HEK293 (cell line): ENCODE results near the gene CTXN3.

ENCODE experiments used
- CTCF ChIA-PET: fragments of 350-600 bp; formaldehyde crosslinking; extraction: SDS; loops from one replicate; lab custom pipeline; 2021; ENCODE audit warnings: antibody characterized with exemption; lab: Yijun Ruan, JAX
- POLR2A ChIA-PET: fragments of 300-600 bp; formaldehyde crosslinking; extraction: SDS; loops from one replicate; lab custom pipeline; 2020; ENCODE audit warnings: antibody characterized with exemption, inconsistent platforms; lab: Yijun Ruan, JAX
- H3K27ac ChIP-seq: fragments of 200-500 bp; sonication (Bioruptor generic); 2 replicates; pipeline ENCODE4 v1.5.1; 2014; ENCODE audit warnings: low read depth, low read length, control low read depth, inconsistent platforms; ENCODE audit errors: extremely low read depth
- H3K36me3 ChIP-seq, 2 experiments: fragments of 200-500 bp in 1 of 2; sonication (Bioruptor generic) in 1 of 2; 1 replicate in 1 of 2; 2 replicates in 1 of 2; pipeline ENCODE4 v1.5.1; 2014 to 2017; ENCODE audit warnings: inconsistent platforms in 2 of 2, low read length in 2 of 2; ENCODE audit not compliant: control insufficient read depth in 2 of 2, insufficient read depth in 1 of 2
- H3K4me1 ChIP-seq: fragments of 200-500 bp; sonication (Bioruptor generic); 2 replicates; pipeline ENCODE4 v1.5.1; 2014; ENCODE audit warnings: mild to moderate bottlenecking, low read length, inconsistent platforms; ENCODE audit not compliant: control insufficient read depth, insufficient read depth
- H3K4me3 ChIP-seq: 2 replicates; pipeline ENCODE4 v1.5.1; 2011; ENCODE audit warnings: low read depth, mild to moderate bottlenecking, control low read depth, low read length, moderate library complexity
- H3K9me3 ChIP-seq: fragments of 200-500 bp; sonication (Bioruptor generic); 2 replicates; pipeline ENCODE4 v1.5.1; 2014; ENCODE audit warnings: low read depth, low read length, inconsistent platforms; ENCODE audit not compliant: control insufficient read depth, insufficient read depth
- BCL11A ChIP-seq: fragments of 450-650 bp; formaldehyde crosslinking; IDR thresholded peaks from 2 replicates; pipeline ENCODE4 v1.5.1; 2016; ENCODE audit warnings: low read depth, missing biosample characterization, missing genetic modification characterization
- FEZF1 ChIP-seq: fragments of 450-650 bp; formaldehyde crosslinking; IDR thresholded peaks from 2 replicates; pipeline ENCODE4 v1.5.1; 2016; ENCODE audit warnings: missing biosample characterization, missing genetic modification characterization
- GLI4 ChIP-seq: fragments of 450-650 bp; formaldehyde crosslinking; IDR thresholded peaks from 2 replicates; pipeline ENCODE4 v1.5.1; 2016; ENCODE audit warnings: missing biosample characterization, missing genetic modification characterization
- KLF10 ChIP-seq: fragments of 450-650 bp; IDR thresholded peaks from 2 replicates; pipeline ENCODE4 v1.5.1; 2018; ENCODE audit warnings: missing biosample characterization, mild to moderate bottlenecking, missing genetic modification characterization
- MYNN ChIP-seq: fragments of 450-650 bp; formaldehyde crosslinking; IDR thresholded peaks from 2 replicates; pipeline ENCODE4 v1.5.1; 2016; ENCODE audit warnings: missing biosample characterization, missing genetic modification characterization, borderline replicate concordance
- OSR2 ChIP-seq: fragments of 450-650 bp; formaldehyde crosslinking; IDR thresholded peaks from 2 replicates; pipeline ENCODE4 v1.5.1; 2016; ENCODE audit warnings: missing biosample characterization, missing genetic modification characterization
- PRDM6 ChIP-seq: fragments of 450-650 bp; formaldehyde crosslinking; IDR thresholded peaks from 2 replicates; pipeline ENCODE4 v1.5.1; 2017; ENCODE audit warnings: missing biosample characterization, missing genetic modification characterization
- SCRT2 ChIP-seq: fragments of 450-650 bp; formaldehyde crosslinking; IDR thresholded peaks from 2 replicates; pipeline ENCODE4 v1.5.1; 2016; ENCODE audit warnings: missing biosample characterization, missing genetic modification characterization
- TCF7L2 ChIP-seq: IDR thresholded peaks from 2 replicates; pipeline ENCODE4 v1.6.1; 2011; ENCODE audit warnings: low read depth, mild to moderate bottlenecking, inconsistent platforms, low read length, moderate library complexity, borderline replicate concordance
- TRIM28 ChIP-seq: IDR thresholded peaks from 2 replicates; pipeline ENCODE4 v1.6.1; 2011; ENCODE audit warnings: low read length, control low read depth, borderline replicate concordance
- WT1 ChIP-seq: fragments of 450-650 bp; formaldehyde crosslinking; IDR thresholded peaks from 2 replicates; pipeline ENCODE4 v1.5.1; 2016; ENCODE audit warnings: missing biosample characterization, missing genetic modification characterization
- ZBTB8A ChIP-seq: fragments of 450-650 bp; formaldehyde crosslinking; IDR thresholded peaks from 2 replicates; pipeline ENCODE4 v1.5.1; 2016; ENCODE audit warnings: missing biosample characterization, missing genetic modification characterization
- ZEB2 ChIP-seq: fragments of 450-650 bp; formaldehyde crosslinking; IDR thresholded peaks from 2 replicates; pipeline ENCODE4 v1.5.1; 2016; ENCODE audit warnings: missing biosample characterization, missing genetic modification characterization
- ZFP41 ChIP-seq: fragments of 450-650 bp; formaldehyde crosslinking; IDR thresholded peaks from 2 replicates; pipeline ENCODE4 v1.5.1; 2016; ENCODE audit warnings: missing biosample characterization, missing genetic modification characterization, borderline replicate concordance
- ZNF239 ChIP-seq: fragments of 450-650 bp; formaldehyde crosslinking; IDR thresholded peaks from 2 replicates; pipeline ENCODE4 v1.5.1; 2016; ENCODE audit warnings: missing biosample characterization, missing genetic modification characterization
- ZNF341 ChIP-seq: fragments of 450-650 bp; formaldehyde crosslinking; IDR thresholded peaks from 2 replicates; pipeline ENCODE4; 2016; ENCODE audit warnings: low read depth, missing biosample characterization, missing genetic modification characterization
- ZNF555 ChIP-seq: fragments of 450-650 bp; formaldehyde crosslinking; conservative IDR thresholded peaks from 2 replicates; pipeline ENCODE4 v1.5.1; 2017; ENCODE audit warnings: missing biosample characterization, mild to moderate bottlenecking, missing genetic modification characterization, inconsistent platforms
- ZNF580 ChIP-seq: fragments of 450-650 bp; formaldehyde crosslinking; IDR thresholded peaks from 2 replicates; pipeline ENCODE4 v1.5.1; 2016; ENCODE audit warnings: missing biosample characterization, missing genetic modification characterization
- ZNF747 ChIP-seq: fragments of 450-650 bp; formaldehyde crosslinking; IDR thresholded peaks from 2 replicates; pipeline ENCODE4 v1.5.1; 2016; ENCODE audit warnings: missing biosample characterization, missing genetic modification characterization
- ZNF843 ChIP-seq: fragments of 450-650 bp; formaldehyde crosslinking; IDR thresholded peaks from 2 replicates; pipeline ENCODE4 v1.5.1; 2016; ENCODE audit warnings: missing biosample characterization, missing genetic modification characterization
- TF ChIP-seq, protein P1 (sequence below): fragments of 450-650 bp; formaldehyde crosslinking; IDR thresholded peaks from 2 replicates; pipeline ENCODE4 v1.5.1; 2016; ENCODE audit warnings: missing biosample characterization, missing genetic modification characterization
- TF ChIP-seq, protein P2 (sequence below): fragments of 450-650 bp; formaldehyde crosslinking; IDR thresholded peaks from 2 replicates; pipeline ENCODE4 v1.5.1; 2016; ENCODE audit warnings: missing biosample characterization, missing genetic modification characterization
- TF ChIP-seq, protein P3 (sequence below): fragments of 450-650 bp; formaldehyde crosslinking; IDR thresholded peaks from 2 replicates; pipeline ENCODE4 v1.5.1; 2016; ENCODE audit warnings: missing biosample characterization, missing genetic modification characterization
- TF ChIP-seq, protein P4 (sequence below): fragments of 450-650 bp; formaldehyde crosslinking; conservative IDR thresholded peaks from 2 replicates; pipeline ENCODE4 v1.5.1; 2016; ENCODE audit warnings: low read depth, missing biosample characterization, missing genetic modification characterization
- TF ChIP-seq, protein P5 (sequence below): fragments of 450-650 bp; formaldehyde crosslinking; IDR thresholded peaks from 2 replicates; pipeline ENCODE4 v1.5.1; 2017; ENCODE audit warnings: missing biosample characterization, missing genetic modification characterization

CTXN3 gene

GRCh38 chr5:127645300-127645726 is 3.6 kb upstream of the CTXN3 start:
- ChIA-PET POLR2A (no interaction called here), CTCF (no interaction called here)
- TF ChIP-seq MYNN (tag by site-specific recombination) (no peak), TCF7L2 (peak; percentile 86), ZBTB8A (tag by site-specific recombination) (no peak), ZNF341 (no peak), FEZF1 (tag by site-specific recombination) (peak; percentile 70), ZEB2 (tag by site-specific recombination) (no peak), BCL11A (tag by site-specific recombination) (no peak), ZNF555 (tag by site-specific recombination) (no peak), KLF10 (tag by site-specific recombination) (no peak), ZNF747 (tag by site-specific recombination) (no peak), PRDM6 (tag by site-specific recombination) (peak; percentile 64), WT1 (tag by site-specific recombination) (no peak), ZFP41 (tag by site-specific recombination) (no peak), ZNF843 (tag by site-specific recombination) (peak; percentile 66; the same call in 1 of the 2 replicates), ZNF580 (no peak), ZNF239 (tag by site-specific recombination) (no peak), SCRT2 (tag by site-specific recombination) (no peak), OSR2 (tag by site-specific recombination) (peak; percentile 35; the same call in 1 of the 2 replicates), TRIM28 (peak; percentile 36; the same call in 1 of the 2 replicates), GLI4 (tag by site-specific recombination) (no peak)
- TF ChIP-seq, protein P1, sequence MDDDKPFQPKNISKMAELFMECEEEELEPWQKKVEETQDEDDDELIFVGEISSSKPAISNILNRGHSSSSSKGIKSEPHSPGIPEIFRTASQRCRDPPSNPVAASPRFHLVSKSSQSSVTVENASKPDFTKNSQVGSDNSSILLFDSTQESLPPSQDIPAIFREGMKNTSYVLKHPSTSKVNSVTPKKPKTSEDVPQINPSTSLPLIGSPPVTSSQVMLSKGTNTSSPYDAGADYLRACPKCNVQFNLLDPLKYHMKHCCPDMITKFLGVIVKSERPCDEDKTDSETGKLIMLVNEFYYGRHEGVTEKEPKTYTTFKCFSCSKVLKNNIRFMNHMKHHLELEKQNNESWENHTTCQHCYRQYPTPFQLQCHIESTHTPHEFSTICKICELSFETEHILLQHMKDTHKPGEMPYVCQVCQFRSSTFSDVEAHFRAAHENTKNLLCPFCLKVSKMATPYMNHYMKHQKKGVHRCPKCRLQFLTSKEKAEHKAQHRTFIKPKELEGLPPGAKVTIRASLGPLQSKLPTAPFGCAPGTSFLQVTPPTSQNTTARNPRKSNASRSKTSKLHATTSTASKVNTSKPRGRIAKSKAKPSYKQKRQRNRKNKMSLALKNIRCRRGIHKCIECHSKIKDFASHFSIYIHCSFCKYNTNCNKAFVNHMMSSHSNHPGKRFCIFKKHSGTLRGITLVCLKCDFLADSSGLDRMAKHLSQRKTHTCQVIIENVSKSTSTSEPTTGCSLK (tag by site-specific recombination): no peak
- TF ChIP-seq, protein P2, sequence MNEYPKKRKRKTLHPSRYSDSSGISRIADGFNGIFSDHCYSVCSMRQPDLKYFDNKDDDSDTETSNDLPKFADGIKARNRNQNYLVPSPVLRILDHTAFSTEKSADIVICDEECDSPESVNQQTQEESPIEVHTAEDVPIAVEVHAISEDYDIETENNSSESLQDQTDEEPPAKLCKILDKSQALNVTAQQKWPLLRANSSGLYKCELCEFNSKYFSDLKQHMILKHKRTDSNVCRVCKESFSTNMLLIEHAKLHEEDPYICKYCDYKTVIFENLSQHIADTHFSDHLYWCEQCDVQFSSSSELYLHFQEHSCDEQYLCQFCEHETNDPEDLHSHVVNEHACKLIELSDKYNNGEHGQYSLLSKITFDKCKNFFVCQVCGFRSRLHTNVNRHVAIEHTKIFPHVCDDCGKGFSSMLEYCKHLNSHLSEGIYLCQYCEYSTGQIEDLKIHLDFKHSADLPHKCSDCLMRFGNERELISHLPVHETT: no peak
- TF ChIP-seq, protein P3, sequence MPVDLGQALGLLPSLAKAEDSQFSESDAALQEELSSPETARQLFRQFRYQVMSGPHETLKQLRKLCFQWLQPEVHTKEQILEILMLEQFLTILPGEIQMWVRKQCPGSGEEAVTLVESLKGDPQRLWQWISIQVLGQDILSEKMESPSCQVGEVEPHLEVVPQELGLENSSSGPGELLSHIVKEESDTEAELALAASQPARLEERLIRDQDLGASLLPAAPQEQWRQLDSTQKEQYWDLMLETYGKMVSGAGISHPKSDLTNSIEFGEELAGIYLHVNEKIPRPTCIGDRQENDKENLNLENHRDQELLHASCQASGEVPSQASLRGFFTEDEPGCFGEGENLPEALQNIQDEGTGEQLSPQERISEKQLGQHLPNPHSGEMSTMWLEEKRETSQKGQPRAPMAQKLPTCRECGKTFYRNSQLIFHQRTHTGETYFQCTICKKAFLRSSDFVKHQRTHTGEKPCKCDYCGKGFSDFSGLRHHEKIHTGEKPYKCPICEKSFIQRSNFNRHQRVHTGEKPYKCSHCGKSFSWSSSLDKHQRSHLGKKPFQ (tag by site-specific recombination): peak; percentile 56
- TF ChIP-seq, protein P4, sequence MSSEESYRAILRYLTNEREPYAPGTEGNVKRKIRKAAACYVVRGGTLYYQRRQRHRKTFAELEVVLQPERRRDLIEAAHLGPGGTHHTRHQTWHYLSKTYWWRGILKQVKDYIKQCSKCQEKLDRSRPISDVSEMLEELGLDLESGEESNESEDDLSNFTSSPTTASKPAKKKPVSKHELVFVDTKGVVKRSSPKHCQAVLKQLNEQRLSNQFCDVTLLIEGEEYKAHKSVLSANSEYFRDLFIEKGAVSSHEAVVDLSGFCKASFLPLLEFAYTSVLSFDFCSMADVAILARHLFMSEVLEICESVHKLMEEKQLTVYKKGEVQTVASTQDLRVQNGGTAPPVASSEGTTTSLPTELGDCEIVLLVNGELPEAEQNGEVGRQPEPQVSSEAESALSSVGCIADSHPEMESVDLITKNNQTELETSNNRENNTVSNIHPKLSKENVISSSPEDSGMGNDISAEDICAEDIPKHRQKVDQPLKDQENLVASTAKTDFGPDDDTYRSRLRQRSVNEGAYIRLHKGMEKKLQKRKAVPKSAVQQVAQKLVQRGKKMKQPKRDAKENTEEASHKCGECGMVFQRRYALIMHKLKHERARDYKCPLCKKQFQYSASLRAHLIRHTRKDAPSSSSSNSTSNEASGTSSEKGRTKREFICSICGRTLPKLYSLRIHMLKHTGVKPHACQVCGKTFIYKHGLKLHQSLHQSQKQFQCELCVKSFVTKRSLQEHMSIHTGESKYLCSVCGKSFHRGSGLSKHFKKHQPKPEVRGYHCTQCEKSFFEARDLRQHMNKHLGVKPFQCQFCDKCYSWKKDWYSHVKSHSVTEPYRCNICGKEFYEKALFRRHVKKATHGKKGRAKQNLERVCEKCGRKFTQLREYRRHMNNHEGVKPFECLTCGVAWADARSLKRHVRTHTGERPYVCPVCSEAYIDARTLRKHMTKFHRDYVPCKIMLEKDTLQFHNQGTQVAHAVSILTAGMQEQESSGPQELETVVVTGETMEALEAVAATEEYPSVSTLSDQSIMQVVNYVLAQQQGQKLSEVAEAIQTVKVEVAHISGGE (tag by site-specific recombination): 0 out of 2 replicates have a peak, but pooled peaks have one; percentile 13
- TF ChIP-seq, protein P5, sequence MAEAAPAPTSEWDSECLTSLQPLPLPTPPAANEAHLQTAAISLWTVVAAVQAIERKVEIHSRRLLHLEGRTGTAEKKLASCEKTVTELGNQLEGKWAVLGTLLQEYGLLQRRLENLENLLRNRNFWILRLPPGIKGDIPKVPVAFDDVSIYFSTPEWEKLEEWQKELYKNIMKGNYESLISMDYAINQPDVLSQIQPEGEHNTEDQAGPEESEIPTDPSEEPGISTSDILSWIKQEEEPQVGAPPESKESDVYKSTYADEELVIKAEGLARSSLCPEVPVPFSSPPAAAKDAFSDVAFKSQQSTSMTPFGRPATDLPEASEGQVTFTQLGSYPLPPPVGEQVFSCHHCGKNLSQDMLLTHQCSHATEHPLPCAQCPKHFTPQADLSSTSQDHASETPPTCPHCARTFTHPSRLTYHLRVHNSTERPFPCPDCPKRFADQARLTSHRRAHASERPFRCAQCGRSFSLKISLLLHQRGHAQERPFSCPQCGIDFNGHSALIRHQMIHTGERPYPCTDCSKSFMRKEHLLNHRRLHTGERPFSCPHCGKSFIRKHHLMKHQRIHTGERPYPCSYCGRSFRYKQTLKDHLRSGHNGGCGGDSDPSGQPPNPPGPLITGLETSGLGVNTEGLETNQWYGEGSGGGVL: no peak

More at GRCh38 chr5:127645300-127645726, 3.6 kb upstream of the CTXN3 start:
- no peak overlapping the region for H3K27ac ChIP-seq
- no peaks in the 10 kb centered on the region for H3K36me3 ChIP-seq
- H3K4me1 ChIP-seq: peaks cover 27% of the 10 kb centered on the region
- H3K9me3 ChIP-seq: no peaks in the 10 kb centered on the region
- no peak overlapping the region for H3K4me3 ChIP-seq
